C4-2B (cell line): ENCODE results near the gene GPA33.

Source experiments
- CTCF ChIP-seq: fragments of 450-650 bp; conservative IDR thresholded peaks from 2 replicates; pipeline ENCODE4 v1.5.1; 2017; ENCODE audit warnings: mild to moderate bottlenecking
- ZFX ChIP-seq: fragments of 450-650 bp; IDR thresholded peaks from 2 replicates; pipeline ENCODE4 v1.6.1; 2017

GRCh38 chr1:167126811-167127210, 36.6 kb upstream of the GPA33 start:
- TF ChIP-seq CTCF (no peak), ZFX (no peak)
